CD8-positive, alpha-beta memory T cell (primary cell): ENCODE results near the gene EMX2. TPM values are rescaled to one million over a fixed set of nuclear protein-coding genes. Genes with fewer than 3 reads are reported as not detected.
"Not testable (repeated sequence)": the region's sequence is repeated elsewhere in the genome, so short reads cannot be mapped to it uniquely, and the experiment has no call there.

ENCODE experiments used
- CTCF ChIA-PET: fragments of 350-600 bp; sonication (Branson Sonifier 250); formaldehyde crosslinking; loops from one replicate; lab custom pipeline; 2021; ENCODE audit warnings: antibody characterized with exemption; lab: Charles Lee
- POLR2A ChIA-PET: fragments of 350-600 bp; sonication (Branson Sonifier 250); formaldehyde crosslinking; loops from one replicate; lab custom pipeline; 2021; ENCODE audit warnings: antibody characterized with exemption; lab: Charles Lee
- DNase-seq, 5 donors: peaks; one replicate each; pipeline versions ENCODE4 v3.0.0 to v3.0.0-alpha.2; 2020 to 2022; ENCODE audit warnings: mixed read lengths in 1 of 5
- H3K27ac ChIP-seq: one replicate; pipeline ENCODE4 v1.7.0; 2013; ENCODE audit warnings: low read depth, mild to moderate bottlenecking, low read length, moderate library complexity
- H3K27me3 ChIP-seq: 2 replicates; pipeline ENCODE4 v1.7.0; 2013; ENCODE audit warnings: low read length, mild to moderate bottlenecking; ENCODE audit not compliant: insufficient read depth, poor library complexity, severe bottlenecking
- H3K36me3 ChIP-seq: 2 replicates; pipeline ENCODE4 v1.7.0; 2013; ENCODE audit warnings: mild to moderate bottlenecking, low read length, moderate library complexity; ENCODE audit not compliant: insufficient read depth
- H3K4me1 ChIP-seq: 2 replicates; pipeline ENCODE4 v1.7.0; 2013; ENCODE audit warnings: mild to moderate bottlenecking, low read length, moderate library complexity; ENCODE audit not compliant: insufficient read depth
- H3K4me3 ChIP-seq: 2 replicates; pipeline ENCODE4 v1.7.0; 2013; ENCODE audit warnings: mild to moderate bottlenecking, low read length
- H3K9me3 ChIP-seq: 2 replicates; pipeline ENCODE4 v1.7.0; 2013; ENCODE audit warnings: mild to moderate bottlenecking, low read length
- H3K27ac Mint-ChIP-seq, 8 donors: one replicate each; pipeline ENCODE4 v1.8.0; 2020 to 2021; ENCODE audit warnings: mixed read lengths in 8 of 8, mild to moderate bottlenecking in 6 of 8, inconsistent platforms in 3 of 8, moderate library complexity in 3 of 8
- H3K27me3 Mint-ChIP-seq, 2 donors: one replicate each; pipeline ENCODE4 v1.8.0; 2020 to 2021; ENCODE audit warnings: mixed read lengths in 2 of 2, mild to moderate bottlenecking in 1 of 2, moderate library complexity in 1 of 2
- H3K36me3 Mint-ChIP-seq, 3 donors: one replicate each; pipeline ENCODE4 v1.8.0; 2020 to 2021; ENCODE audit warnings: mixed read lengths in 3 of 3, inconsistent platforms in 1 of 3, mild to moderate bottlenecking in 1 of 3
- H3K4me1 Mint-ChIP-seq, 3 donors: one replicate each; pipeline ENCODE4 v1.8.0; 2020 to 2021; ENCODE audit warnings: mixed read lengths in 3 of 3, inconsistent platforms in 1 of 3, mild to moderate bottlenecking in 1 of 3
- H3K4me3 Mint-ChIP-seq, 7 donors: one replicate each; pipeline ENCODE4 v1.8.0; 2020 to 2021; ENCODE audit warnings: mixed read lengths in 7 of 7, mild to moderate bottlenecking in 6 of 7, moderate library complexity in 4 of 7, inconsistent platforms in 2 of 7
- H3K9me3 Mint-ChIP-seq, 5 donors: one replicate each; pipeline ENCODE4 v1.8.0; 2020 to 2022; ENCODE audit warnings: mixed read lengths in 5 of 5, mild to moderate bottlenecking in 3 of 5, moderate library complexity in 2 of 5, inconsistent platforms in 1 of 5
- polyA plus RNA-seq: library from polyadenylated mRNA; unstranded; fragments of 300-500 nt; fragmentation: Illumina TruSeq; gene quantifications from one replicate; pipeline ENCODE4 v1.2.3, GENCODE V29; 2021
- total RNA-seq, 2 experiments: library from RNA; stranded (reverse); gene quantifications; one replicate each; pipeline ENCODE4 v1.2.3, GENCODE V29; 2021

Gene EMX2
- total and polyA plus RNA-seq, 3 experiments from 2014 or later = not detected

DNA sequence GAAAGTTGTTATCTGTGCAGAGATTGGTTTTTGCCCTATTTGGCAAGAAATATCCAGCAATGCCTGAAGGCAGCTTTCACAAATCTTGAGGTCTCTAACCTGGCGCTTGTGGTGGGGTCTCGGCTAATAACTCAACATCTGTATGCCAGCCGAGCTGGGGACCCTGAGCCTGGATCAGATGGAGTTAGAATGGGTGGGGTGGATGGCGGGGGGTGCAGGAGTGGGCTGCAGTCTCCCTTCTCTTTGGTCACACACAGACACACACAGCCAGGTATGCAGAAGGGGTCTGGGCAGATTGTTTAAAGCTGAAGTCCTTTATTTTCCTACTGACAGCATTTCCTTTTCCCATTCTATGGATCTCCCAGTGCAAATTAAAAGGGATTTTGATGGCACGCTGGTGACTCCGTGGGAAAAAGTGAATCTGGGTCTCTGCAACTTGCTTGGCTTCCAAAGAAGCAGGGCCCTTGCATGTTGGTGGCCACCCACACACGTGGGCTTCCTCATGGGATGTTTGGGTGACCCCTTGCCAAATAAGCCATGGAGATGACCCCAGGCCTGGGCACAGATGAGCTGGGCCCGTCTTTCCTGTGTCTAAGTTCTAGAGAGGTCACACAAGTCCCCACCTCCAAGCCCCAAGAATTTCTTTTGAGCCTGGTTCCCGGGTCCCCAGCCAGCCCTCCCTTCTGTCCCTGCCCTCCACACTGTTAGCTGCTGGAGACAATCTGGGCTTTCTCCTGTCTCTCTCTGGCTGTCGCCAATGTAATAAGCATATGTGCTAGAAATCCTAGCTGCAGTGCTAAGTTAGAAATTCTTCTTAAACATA is 39.9 kb upstream of the EMX2 start:
- POLR2A ChIA-PET = no interaction called here
- Histone ChIP-seq H3K36me3 (no peaks in the 10 kb centered on the region), H3K9me3 (no peaks in the 10 kb centered on the region), H3K27ac (no peak overlapping the region), H3K4me3 (no peak overlapping the region), H3K27me3 (no peaks in the 10 kb centered on the region), H3K4me1 (no peaks in the 10 kb centered on the region)
- CTCF ChIA-PET = no interaction called here
- Mint-ChIP-seq H3K9me3 (no peaks in the 10 kb centered on the region), H3K27ac (peak overlapping the region in 1 of 8 donors; percentile 54), H3K4me3 (no peak overlapping the region), H3K27me3 (peaks cover 11 to 33% of the 10 kb centered on the region in 2 donors), H3K36me3 (no peaks in the 10 kb centered on the region), H3K4me1 (no peaks in the 10 kb centered on the region)
- no peak for DNase-seq

DNA sequence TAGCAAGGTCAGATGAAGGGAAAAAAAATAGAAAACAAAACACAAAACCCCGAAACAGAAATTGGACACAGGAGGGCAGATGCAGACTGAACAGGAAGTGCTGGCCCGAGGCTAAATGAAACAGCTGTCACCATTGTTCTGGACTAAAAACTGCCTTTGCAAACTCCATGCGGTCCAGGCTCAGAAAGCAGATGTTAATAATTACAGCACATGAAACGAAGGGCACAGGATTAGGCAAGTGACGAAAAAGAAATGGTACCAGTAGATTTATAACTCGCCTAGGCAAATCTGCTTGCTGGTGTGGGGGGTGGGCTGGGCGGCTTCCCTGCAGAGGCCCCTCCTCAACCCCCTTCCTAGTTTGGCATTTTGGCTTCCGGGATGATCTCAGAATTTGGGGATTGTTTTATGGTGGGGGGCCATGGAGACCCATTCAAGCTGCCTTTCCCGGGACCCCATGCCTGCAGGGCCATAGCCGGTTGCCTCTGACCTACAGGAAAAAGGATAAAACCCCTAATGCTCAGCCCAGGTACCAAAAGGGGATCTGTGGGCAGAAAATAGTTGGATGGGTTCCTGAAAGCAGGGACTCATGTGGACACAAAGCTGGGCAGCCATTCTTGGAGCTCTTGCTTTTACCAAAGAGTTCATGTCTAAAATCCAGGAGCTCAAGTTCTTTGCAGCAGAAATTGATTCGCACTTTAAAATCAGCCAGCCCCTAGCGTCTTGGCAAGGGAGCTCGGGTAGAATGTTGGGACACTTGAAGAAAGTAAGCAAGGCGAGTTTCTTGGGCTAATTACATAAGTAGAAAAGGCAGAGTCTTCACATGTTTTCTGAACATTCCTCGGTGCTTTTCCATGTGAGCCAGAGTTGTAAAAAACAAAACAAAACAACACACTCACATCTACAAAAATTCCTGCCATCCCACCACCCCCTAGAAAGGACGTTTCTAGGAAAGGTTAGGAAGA is 39.0 kb upstream of the EMX2 start:
- no peaks in the 10 kb centered on the region for H3K36me3 Mint-ChIP-seq
- POLR2A ChIA-PET = no interaction called here
- no peak overlapping the region for H3K4me3 ChIP-seq
- H3K4me3 Mint-ChIP-seq = no peak overlapping the region
- H3K4me1 ChIP-seq = no peaks in the 10 kb centered on the region
- H3K9me3 ChIP-seq = no peaks in the 10 kb centered on the region
- peaks cover 11 to 33% of the 10 kb centered on the region in 2 donors for H3K27me3 Mint-ChIP-seq
- H3K9me3 Mint-ChIP-seq = no peaks in the 10 kb centered on the region
- CTCF ChIA-PET = no interaction called here
- no peaks in the 10 kb centered on the region for H3K27me3 ChIP-seq
- no peaks in the 10 kb centered on the region for H3K4me1 Mint-ChIP-seq
- no peaks in the 10 kb centered on the region for H3K36me3 ChIP-seq
- no peak overlapping the region for H3K27ac ChIP-seq
- H3K27ac Mint-ChIP-seq = no peak overlapping the region
- DNase-seq = no peak

DNA sequence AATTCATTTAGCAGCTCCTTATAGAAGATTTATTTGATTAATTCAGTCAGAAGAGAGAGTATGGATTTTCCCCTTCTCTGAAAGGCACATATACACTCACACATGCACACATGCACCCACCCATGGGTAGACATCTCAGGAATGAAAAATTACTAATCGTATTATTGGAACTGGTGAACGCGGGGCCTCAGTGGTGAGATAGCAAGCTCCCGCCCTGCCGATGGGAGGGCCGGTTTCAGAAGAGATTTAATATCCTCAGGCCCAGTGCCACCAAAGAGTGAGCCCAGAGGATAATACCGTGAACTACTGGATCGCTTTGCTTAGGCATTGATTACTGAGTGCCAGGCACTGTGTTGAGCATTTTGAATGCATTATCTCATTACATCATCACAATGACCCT is 38.0 kb upstream of the EMX2 start:
- Mint-ChIP-seq H3K36me3 (no peaks in the 10 kb centered on the region), H3K4me1 (no peaks in the 10 kb centered on the region), H3K4me3 (no peak overlapping the region), H3K9me3 (no peaks in the 10 kb centered on the region), H3K27me3 (peaks cover 8 to 33% of the 10 kb centered on the region in 2 donors), H3K27ac (no peak overlapping the region)
- ChIA-PET CTCF (interaction anchor here (1.6 kb wide), 1 partner anchor 8 kb away, joined by 6 read pairs; no protein-coding TSS in a partner anchor), POLR2A (no interaction called here)
- H3K36me3 ChIP-seq = no peaks in the 10 kb centered on the region
- no peak overlapping the region for H3K4me3 ChIP-seq
- no peaks in the 10 kb centered on the region for H3K27me3 ChIP-seq
- no peak for DNase-seq
- H3K4me1 ChIP-seq = no peaks in the 10 kb centered on the region
- H3K27ac ChIP-seq = no peak overlapping the region
- H3K9me3 ChIP-seq = no peaks in the 10 kb centered on the region

DNA sequence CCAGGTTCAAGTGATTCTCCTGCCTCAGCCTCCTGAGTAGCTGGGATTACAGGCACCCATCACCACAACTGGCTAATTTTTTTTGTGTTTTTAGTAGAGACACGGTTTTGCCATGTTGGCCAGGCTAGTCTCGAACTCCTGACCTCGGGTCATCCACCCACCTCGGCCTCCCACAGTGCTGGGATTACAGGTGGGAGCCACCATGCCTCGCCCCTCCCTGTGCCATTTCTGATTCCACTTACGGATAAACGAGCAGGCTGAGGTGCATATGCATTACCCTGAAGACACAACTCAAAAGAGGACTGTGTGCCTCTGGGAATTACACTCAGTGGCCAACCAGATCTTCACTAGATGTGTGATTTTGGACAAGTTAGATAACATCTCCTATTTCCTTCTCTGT is 35.5 kb upstream of the EMX2 start:
- POLR2A ChIA-PET, H3K4me1 ChIP-seq, H3K9me3 ChIP-seq, H3K27ac Mint-ChIP-seq, H3K9me3 Mint-ChIP-seq, H3K36me3 Mint-ChIP-seq, DNase-seq, H3K4me1 Mint-ChIP-seq, H3K27me3 ChIP-seq, H3K27ac ChIP-seq, H3K4me3 Mint-ChIP-seq, CTCF ChIA-PET, H3K36me3 ChIP-seq, H3K4me3 ChIP-seq: not testable (repeated sequence)
- peaks cover 11 to 33% of the 10 kb centered on the region in 2 donors for H3K27me3 Mint-ChIP-seq

DNA sequence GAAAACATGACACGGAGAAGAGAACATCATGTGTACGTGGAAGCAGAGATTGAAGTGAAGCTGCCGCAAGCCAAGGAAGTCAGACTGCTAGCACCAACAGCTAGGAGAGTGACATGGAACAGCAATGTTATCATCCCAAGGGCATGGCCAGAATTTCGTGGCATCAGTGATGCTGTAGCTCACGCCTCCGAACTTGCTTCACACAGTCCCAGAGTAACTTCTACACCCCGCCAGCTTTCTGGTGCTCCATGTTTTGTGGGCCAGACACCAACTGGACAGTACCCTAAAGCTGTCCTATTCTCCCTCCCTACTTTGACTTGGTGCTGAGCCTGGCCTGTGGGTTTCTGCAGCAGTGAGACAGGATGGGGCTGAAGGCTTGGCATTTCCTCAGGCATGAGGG is 33.0 kb upstream of the EMX2 start:
- no peak overlapping the region for H3K27ac Mint-ChIP-seq
- ChIA-PET CTCF (no interaction called here), POLR2A (no interaction called here)
- peaks cover 13 to 27% of the 10 kb centered on the region in 2 donors for H3K27me3 Mint-ChIP-seq
- no peaks in the 10 kb centered on the region for H3K36me3 Mint-ChIP-seq
- Histone ChIP-seq H3K27me3 (no peaks in the 10 kb centered on the region), H3K4me1 (no peaks in the 10 kb centered on the region), H3K27ac (no peak overlapping the region), H3K4me3 (no peak overlapping the region), H3K36me3 (no peaks in the 10 kb centered on the region), H3K9me3 (no peaks in the 10 kb centered on the region)
- no peaks in the 10 kb centered on the region for H3K4me1 Mint-ChIP-seq
- no peak for DNase-seq
- H3K9me3 Mint-ChIP-seq = no peaks in the 10 kb centered on the region
- no peak overlapping the region for H3K4me3 Mint-ChIP-seq

DNA sequence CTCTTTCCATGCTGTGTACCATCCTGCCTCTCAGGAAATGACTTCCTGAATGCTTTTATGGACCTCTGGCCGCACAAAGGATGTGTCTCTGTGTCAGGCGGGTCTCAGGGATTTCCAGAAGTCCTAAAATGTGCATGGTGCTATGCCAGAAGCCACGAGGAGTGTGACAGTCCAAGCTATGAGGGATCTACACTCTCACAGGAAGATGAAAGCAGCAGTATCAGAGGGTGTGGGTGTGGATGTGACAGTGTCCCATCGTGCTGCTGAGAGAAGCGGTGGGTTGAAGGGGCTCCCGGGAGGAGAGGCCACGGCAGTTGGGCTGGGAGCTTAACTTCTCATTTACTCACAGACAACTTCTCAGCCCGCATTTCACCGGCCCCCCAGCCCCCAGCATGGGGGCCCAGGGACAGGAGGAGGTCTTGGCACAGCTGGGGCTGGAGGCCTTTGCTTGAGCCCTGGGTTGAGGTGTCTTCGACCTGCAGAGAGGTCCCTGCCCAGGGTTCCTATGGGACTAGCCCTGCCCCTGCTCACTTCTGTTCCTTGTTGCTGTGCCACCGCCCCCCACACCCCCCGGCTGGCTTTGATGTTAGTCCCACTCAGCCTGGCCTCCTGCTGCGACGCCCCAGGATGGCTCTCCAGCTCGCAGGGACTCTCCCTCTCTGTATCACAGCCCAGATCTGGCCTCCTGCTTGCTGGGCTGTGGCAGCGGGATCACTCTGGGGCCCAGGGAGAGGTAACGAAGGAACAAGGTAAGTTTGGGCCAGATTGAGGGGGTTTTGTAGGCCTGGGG is 30.8 kb upstream of the EMX2 start:
- Histone ChIP-seq H3K4me1 (no peaks in the 10 kb centered on the region), H3K9me3 (no peaks in the 10 kb centered on the region), H3K27me3 (no peaks in the 10 kb centered on the region), H3K27ac (no peak overlapping the region), H3K36me3 (no peaks in the 10 kb centered on the region), H3K4me3 (no peak overlapping the region)
- ChIA-PET CTCF (interaction anchor here (1.6 kb wide), 1 partner anchor 15 kb away, joined by 5 read pairs; no protein-coding TSS in a partner anchor), POLR2A (no interaction called here)
- H3K27me3 Mint-ChIP-seq = peaks cover 9 to 36% of the 10 kb centered on the region in 2 donors
- H3K27ac Mint-ChIP-seq = peak overlapping the region in 1 of 8 donors; percentile 0
- H3K4me3 Mint-ChIP-seq = no peak overlapping the region
- no peaks in the 10 kb centered on the region for H3K9me3 Mint-ChIP-seq
- no peaks in the 10 kb centered on the region for H3K4me1 Mint-ChIP-seq
- no peaks in the 10 kb centered on the region for H3K36me3 Mint-ChIP-seq
- DNase-seq = no peak

DNA sequence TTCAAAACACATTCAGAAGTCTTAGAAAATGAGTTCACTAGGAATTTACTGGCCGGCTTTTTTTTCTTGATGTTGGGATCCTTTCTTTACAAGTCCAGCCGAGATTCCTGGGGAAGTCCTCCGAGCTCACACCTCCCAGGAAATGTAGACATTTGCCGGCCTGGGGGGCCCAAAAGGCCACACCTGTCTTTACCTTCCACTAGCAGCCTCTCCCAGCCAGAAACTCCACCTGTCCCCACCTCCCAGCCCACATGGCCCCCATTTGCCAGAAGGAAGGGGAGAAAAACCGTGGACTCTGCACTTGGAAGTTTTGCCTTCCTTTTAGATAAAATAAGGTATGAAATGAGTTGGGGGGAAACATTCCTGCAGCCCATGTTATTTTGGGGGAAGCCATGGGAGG is 27.6 kb upstream of the EMX2 start:
- no peak for DNase-seq
- Mint-ChIP-seq H3K36me3 (no peaks in the 10 kb centered on the region), H3K4me1 (no peaks in the 10 kb centered on the region), H3K27me3 (peaks cover 18 to 57% of the 10 kb centered on the region in 2 donors), H3K27ac (peak overlapping the region in 1 of 8 donors; percentile 49), H3K4me3 (no peak overlapping the region), H3K9me3 (peaks cover 0 to 2% (median 0%) of the 10 kb centered on the region in 5 donors)
- Histone ChIP-seq H3K27me3 (no peaks in the 10 kb centered on the region), H3K36me3 (no peaks in the 10 kb centered on the region), H3K9me3 (no peaks in the 10 kb centered on the region), H3K4me3 (no peak overlapping the region), H3K4me1 (no peaks in the 10 kb centered on the region), H3K27ac (no peak overlapping the region)
- POLR2A ChIA-PET = no interaction called here
- CTCF ChIA-PET = interaction anchor here (1.4 kb wide), 1 partner anchor 18 kb away, joined by 4 read pairs; no protein-coding TSS in a partner anchor
